NCI-H526 treated with DMSO at 0.1 percent for 48 hours (cell line): ENCODE data around the gene GALK2.
"Not testable (repeated sequence)": the region's sequence is repeated elsewhere in the genome, so short reads cannot be mapped to it uniquely, and the experiment has no call there.

Source experiments
- DNase-seq: peaks from one replicate; lab custom pipeline; 2025; lab: John Stamatoyannopoulos, UW

GALK2 gene

GRCh38 chr15:49164865-49165264 is 5.2 kb upstream of the GALK2 start:
- DNase-seq, result no peak

DNA sequence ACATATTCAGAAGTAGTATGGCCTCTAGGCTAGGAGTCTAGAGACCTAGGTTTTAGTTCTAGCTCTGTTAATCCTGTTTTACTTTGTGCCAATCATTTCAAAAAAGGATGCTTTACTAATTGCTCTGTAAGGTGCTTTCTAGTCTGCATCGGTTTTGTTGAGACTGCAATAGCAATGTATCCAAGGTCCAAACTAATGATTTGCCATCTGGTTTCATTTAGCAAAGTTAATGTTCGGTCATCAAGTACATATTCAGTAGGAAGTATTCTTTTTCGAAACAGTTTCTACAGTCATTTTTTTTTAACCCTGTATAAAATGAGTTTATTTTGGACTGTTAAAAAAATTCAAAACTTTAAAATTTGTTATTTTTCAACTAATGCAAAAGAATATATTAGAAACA is 2.0 kb upstream of the GALK2 start:
- DNase-seq, result no peak

DNA sequence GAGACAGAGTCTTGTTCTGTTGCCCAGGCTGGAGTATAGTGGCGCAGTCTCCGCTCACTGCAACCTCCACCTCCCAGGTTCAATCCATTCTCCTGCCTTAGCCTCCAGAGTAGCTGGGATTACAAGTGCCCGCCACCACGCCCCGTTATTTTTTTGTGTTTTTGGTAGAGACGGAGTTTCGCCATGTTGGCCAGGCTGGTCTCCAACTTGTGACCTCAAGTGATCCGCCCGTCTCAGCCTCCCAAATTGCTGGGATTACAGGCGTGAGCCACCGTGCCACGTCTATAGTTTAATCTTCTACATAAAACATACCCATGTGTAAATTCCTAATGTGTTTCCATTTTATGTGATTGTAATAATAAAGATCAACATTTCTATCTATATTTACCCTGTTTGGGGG is 1.7 kb downstream of the GALK2 start:
- no peak for DNase-seq

- DNase-seq, result no peak
Observed at GRCh38 chr15:49174902-49175301, 4.9 kb downstream of the GALK2 start.

DNA sequence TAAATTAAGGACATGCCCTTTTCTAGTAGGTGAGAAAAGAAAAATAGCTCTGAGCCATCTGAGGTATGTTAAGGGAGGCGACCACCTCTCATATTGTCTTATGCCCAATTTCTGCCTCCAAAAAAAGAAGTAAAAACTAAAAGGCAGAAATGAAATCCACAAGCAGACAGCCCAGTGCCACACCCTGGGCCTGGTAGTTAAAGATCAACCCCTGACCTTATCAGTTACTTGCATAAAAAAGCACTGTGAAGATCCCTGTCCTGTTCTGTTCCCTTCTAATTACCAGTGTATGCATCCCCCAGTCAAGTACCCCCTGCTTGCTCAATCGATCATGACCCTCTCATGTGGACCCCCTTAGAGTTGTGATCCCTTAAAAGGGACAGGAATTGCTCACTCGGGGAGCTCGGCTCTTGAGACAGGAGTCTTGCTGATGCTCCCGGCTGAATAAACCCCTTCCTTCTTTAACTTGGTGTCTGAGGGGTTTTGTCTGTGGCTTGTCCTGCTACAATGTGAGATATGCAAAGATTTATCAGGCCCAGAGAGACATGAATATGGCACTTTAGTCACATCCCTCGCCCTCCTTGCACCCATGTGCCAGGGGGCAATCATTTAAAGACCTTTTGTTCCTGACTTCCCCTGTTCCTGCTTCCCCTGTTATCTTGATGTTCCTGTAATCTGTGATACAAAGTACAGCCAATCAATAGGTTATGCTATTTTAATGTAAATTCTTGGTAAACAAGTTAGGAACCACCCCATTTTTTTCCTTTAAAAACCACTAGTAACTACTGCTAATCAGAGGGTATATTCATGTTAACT is 5.7 kb downstream of the GALK2 start:
- DNase-seq, result not testable (repeated sequence)

DNA sequence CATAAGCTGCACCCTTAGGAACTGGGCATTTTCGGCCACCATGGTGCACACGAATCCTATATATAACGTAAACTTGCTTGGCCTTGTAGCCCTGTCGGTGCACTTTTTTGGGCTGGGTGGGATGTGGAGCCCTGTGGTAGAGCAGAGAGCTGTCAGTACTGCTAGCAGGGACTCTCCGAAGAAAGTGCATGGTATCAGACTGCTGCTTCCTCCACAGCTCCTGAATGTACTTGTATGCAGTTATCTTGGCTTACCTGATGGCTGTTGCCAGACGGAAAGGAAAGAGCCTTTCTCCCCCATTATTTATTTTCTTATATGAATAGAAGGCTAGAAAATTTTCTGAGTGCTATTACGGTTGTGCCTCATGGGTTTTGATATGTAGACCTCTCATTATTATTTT is 8.4 kb downstream of the GALK2 start:
- DNase-seq, result no peak

DNA sequence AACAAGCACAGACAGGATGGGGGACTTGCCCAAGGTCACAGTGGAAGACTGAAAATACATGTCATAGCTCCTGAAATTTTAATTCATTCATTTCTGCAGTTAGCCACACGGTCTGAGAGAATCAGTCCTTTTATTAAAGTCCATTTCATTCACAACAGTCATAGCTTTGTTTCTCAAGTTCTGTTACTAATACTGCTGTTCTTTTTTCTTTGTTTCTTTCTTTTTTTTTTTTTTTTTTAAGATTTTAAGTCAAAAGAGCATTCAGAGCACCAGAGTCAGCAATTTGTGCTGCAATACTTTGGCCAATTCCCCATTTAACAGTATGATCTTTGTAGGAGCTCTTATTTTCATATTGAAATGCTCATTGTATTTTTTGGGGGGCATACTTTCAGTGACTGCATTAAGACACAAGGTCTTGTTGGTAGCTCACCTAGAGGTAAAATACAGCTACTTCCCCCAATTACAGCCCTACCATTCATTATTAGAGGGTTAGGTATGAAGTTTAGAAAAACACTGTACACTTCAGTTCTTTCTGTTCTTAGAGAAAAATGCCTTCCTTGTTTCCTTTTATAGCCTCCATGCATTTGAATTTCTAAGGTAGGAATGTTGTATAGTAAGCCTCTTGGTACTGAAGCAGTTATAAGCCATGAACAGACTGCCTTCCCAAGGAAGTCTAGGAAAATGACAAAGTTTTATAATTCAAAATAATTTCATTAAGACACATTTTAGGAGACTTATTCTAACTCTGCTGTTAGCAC is 9.6 kb downstream of the GALK2 start:
- DNase-seq, result no peak

DNA sequence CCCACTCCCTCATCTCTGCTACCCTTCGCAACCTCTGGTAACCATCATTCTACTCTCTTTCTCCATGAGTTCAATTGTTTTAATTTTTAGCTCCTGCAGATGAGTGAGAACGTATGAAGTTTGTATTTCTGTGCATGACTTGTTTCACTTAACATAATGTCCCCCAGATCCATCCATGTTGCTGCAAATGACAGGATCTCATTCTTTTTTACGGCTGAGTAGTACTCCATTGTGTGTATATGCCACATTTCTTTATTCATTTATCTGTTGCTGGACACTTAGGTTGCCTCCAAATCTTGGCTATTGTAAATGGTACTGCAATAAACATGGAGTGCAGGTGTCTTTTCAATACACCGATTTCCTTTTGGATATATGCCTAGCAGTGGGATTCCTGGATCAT is 12.1 kb downstream of the GALK2 start:
- no peak for DNase-seq

DNA sequence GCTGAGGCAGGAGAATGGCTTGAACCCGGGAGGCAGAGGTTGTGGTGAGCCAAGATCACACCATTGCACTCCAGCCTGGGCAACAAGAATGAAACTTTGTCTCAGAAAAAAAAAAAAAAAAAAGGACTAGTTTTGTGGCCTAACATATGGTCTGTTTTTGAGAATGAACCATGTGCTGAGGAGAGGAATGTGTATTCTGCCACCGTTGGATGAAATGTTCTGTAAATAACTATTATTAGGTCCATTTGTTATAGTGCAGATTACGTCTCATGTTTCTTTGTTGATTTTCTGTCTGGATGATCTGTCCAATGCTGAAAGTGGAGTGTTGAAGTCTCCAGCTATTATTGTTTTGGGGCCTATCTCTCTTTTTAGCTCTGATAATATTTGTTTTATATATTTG is 13.7 kb downstream of the GALK2 start:
- DNase-seq, result not testable (repeated sequence)

DNA sequence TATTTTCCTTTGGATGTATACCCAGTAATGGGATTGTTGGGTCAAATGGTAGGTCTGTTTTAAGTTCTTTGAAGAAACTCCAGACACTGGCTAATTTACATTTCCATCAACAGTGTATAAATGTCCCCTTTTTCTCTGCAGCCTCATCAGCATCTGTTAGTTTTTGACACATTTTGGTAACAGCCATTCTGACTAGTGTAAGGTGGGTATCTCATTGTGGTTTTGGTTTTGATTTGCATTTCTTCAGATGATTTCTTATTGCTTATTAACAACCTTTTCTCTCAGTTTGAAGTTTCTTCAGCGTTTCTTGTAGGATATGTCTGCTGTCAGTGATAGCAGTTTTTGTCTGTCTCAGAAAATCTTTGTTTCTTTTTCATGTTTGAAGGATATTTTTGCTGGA is 15.4 kb downstream of the GALK2 start:
- DNase-seq, result no peak

DNA sequence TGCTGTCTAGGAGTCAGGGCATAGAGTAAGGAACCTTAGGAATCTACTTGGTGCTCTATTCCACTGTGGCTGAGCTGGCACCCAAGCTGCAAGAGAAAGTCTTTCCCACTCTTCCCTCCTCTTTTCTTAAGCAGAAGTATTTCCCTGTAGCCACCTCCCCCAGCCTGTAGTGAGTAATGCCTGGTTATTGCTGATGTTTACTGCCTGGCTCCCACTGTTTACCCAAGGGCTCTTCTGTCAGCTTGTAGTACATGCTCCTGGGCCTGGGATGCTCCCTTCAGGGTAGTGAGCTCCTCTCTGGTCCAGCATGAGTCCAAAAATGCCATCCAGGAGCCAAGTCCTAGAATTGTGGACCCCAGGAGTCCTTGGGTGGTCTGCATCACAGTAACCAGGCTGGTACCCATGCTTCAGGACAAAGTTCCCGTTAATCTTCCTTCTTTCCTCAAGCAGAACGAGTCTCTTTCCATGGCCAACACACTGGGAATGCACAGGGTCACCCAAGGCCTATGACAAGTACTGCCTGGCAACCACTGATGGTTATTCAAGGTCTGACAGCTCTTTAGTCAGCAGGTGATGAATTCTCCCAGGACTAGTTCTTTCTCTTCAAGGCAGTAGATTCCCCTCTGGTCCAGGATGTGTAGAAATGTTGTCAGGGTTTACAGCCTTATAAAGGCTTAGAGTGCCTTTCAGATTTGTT is 17.6 kb downstream of the GALK2 start:
- no peak for DNase-seq

GRCh38 chr15:49188933-49189332 is 18.9 kb downstream of the GALK2 start:
- DNase-seq, result no peak

GRCh38 chr15:49189631-49190030 is 19.6 kb downstream of the GALK2 start:
- no peak for DNase-seq

DNA sequence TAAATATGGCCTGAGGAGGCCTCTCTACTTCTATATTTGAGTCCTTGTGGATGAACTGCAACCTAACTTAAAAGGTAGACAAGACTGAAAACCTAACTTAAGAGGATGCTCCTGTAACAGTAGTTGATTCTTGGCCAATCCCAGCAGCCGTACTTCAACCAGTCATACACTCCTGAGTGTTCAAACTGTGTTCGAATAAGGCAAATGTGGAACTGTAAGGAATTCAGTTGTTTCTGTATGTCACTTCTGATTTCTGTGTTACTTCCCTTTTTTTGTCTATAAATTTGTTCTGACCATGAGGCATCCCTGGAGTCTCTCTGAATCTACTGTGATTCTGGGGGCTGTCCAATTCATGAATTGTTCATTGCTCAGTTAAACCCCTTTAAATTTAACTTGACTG is 20.5 kb downstream of the GALK2 start:
- DNase-seq, result no peak

- DNase-seq, result no peak
Observed at GRCh38 chr15:49191892-49192291, 21.8 kb downstream of the GALK2 start.

GRCh38 chr15:49196856-49197255 is 26.8 kb downstream of the GALK2 start:
- DNase-seq, result no peak

- no peak for DNase-seq
Observed at GRCh38 chr15:49199666-49200065, 29.6 kb downstream of the GALK2 start.

GRCh38 chr15:49200347-49200746 is 30.3 kb downstream of the GALK2 start:
- DNase-seq, result no peak

DNA sequence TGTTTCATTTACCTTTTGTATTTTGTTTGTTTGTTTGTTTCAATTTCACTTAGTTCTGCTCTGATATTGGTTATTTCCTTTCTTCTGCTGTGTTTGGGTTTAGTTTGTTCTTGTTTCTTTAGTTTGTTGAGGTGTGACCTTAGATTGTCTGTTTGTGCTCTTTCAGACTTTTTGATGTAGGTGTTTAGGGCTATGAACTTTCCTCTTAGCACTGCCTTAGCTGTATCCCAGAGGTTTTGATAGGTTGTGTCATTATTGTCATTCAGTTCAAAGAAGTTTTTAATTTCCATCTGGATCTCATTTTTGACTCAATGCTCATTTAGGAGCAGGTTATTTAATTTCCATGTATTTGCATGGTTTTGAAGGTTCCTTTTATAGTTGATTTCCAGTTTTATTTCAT is 38.1 kb downstream of the GALK2 start:
- not testable (repeated sequence) for DNase-seq

- no peak for DNase-seq
Observed at GRCh38 chr15:49212897-49213296, 42.9 kb downstream of the GALK2 start.

DNA sequence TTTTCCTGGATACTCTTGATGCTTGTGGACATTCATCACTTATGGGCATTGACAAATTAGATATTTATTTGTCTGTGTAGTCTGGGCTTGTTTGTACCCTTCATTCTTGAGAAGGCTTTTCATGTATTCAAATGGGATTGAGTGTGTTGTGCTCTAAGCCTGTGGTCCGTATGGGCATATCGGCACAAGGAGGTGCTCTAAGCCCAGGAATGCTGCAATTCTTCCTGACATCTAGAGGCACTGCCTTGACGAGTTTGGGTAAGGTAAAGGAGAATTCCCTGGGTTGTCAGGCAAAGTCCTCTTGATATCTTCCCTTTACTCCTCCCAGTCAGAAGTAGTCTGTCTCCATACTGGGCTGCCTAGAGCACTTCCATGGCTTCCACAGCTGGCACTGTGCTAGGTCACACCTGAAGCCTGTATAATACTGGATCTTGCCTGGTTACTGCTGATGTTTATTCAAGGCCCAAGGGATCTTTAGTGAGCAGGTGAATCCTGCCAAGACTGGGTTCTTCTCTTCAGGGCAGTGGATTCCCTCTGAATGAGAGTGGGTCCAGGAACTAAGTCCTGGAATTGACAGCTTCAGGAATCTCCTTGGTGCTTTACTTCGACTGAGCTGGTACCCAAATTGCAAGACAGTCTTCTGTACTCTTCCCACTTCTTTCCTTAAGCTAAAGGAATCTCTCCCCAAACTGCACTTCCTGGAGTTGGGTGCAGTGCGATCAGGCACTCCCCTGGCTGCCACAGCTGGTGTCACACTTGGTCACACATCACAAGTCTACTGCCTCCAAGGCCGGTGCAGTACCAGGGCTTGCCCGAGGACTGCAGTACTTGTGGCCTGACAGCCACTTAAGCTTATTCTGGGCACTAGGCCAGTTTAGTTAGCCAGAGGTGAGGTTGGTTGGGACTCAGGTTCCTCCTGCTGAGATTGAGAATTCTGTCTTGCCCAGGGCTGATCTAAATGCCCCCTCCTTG is 46.0 kb downstream of the GALK2 start:
- no peak for DNase-seq
